SU-DHL-6 (cell line): ENCODE results near the gene OR9A4.

ENCODE experiments used
- CTCF ChIP-seq: fragments of 200-600 bp; sonication (generic); IDR thresholded peaks from one replicate; pipeline ENCODE4 v1.5.1; 2017; ENCODE audit warnings: antibody characterized with exemption, mild to moderate bottlenecking, low read length, moderate library complexity; ENCODE audit not compliant: insufficient read depth, poor library complexity, severe bottlenecking
- EZH2phosphoT487 ChIP-seq: fragments of 200-600 bp; sonication (generic), shearing (Covaris generic); conservative IDR thresholded peaks from 2 replicates; pipeline ENCODE4 v1.6.1; 2018; ENCODE audit warnings: mild to moderate bottlenecking, antibody characterized with exemption, low read length, moderate library complexity, mixed read lengths

GRCh38 chr7:141954334-141954733, 38.1 kb downstream of the OR9A4 start:
- no peak for TF ChIP-seq CTCF
- no peak for TF ChIP-seq EZH2phosphoT487
